Right atrium auricular region (tissue), 2 donors: ENCODE measurements around the gene PYGB. TPM values are rescaled to one million over a fixed set of nuclear protein-coding genes. Genes with fewer than 3 reads are reported as not detected.
"Not testable (repeated sequence)": the region's sequence is repeated elsewhere in the genome, so short reads cannot be mapped to it uniquely, and the experiment has no call there.

Experiments
- DNase-seq: peaks from one replicate; pipeline ENCODE4 v3.0.0-alpha.2; 2019; ENCODE audit warnings: low spot score
- H3K27ac ChIP-seq, 2 donors: fragments of 200-600 bp; sonication (generic); 1 replicate in 1 of 2; 2 replicates in 1 of 2; pipeline ENCODE4 v1.5.1; 2016 to 2019
- H3K27me3 ChIP-seq, 2 donors: fragments of 200-600 bp; sonication (generic); one replicate each; pipeline versions ENCODE4 v1.5.1 to v1.6.0; 2017 to 2019
- H3K36me3 ChIP-seq: fragments of 200-600 bp; sonication (generic); one replicate; pipeline ENCODE4 v1.5.1; 2016
- H3K4me1 ChIP-seq, 2 donors: fragments of 200-600 bp; sonication (generic); one replicate each; pipeline versions ENCODE4 v1.5.1 to v1.6.0; 2017 to 2019
- H3K4me3 ChIP-seq, 2 donors: fragments of 200-600 bp; sonication (generic); 1 replicate in 1 of 2; 2 replicates in 1 of 2; pipeline ENCODE4 v1.5.1; 2017 to 2019; ENCODE audit warnings: mild to moderate bottlenecking in 1 of 2, moderate library complexity in 1 of 2
- H3K9me3 ChIP-seq, 2 donors: fragments of 200-600 bp; sonication (generic); one replicate each; pipeline ENCODE4 v1.5.1; 2019
- CTCF ChIP-seq, 2 donors: fragments of 200-600 bp; sonication (generic); IDR thresholded peaks; one replicate each; pipeline ENCODE4 v1.5.1; 2019; ENCODE audit warnings: antibody characterized with exemption in 2 of 2
- total RNA-seq, 2 donors: library from RNA; depleted of rRNA; stranded (reverse); fragments of >200 nt; gene quantifications; one replicate each; pipeline ENCODE4 v1.1.0, GENCODE V29; 2016

The PYGB gene
- total RNA-seq, 2 donors from 2014 or later = 145 to 174 TPM

GRCh38 chr20:25309395-25310267 is 61.7 kb downstream of the PYGB start:
- TF ChIP-seq CTCF (IDR thresholded peaks at IDR 0.05) = no peak
- Histone ChIP-seq H3K27me3 (no peaks in the 10 kb centered on the region), H3K27ac (peak overlapping the region; percentile 61 to 67), H3K4me3 (no peak overlapping the region), H3K4me1 (peaks cover 0 to 31% of the 10 kb centered on the region in 2 donors), H3K36me3 (no peaks in the 10 kb centered on the region), H3K9me3 (no peaks in the 10 kb centered on the region)
- no peak for DNase-seq

- Histone ChIP-seq H3K4me1 (peaks cover 0 to 31% of the 10 kb centered on the region in 2 donors), H3K27ac (peak overlapping the region; percentile 61 to 67), H3K9me3 (no peaks in the 10 kb centered on the region), H3K4me3 (peak overlapping the region in 1 of 2 donors; percentile 20), H3K27me3 (no peaks in the 10 kb centered on the region), H3K36me3 (no peaks in the 10 kb centered on the region)
- TF ChIP-seq CTCF (IDR thresholded peaks at IDR 0.05) = peak in 1 of 2 donors; percentile 59
- DNase-seq = no peak
Measured at GRCh38 chr20:25310268-25310920, 62.5 kb downstream of the PYGB start.

GRCh38 chr20:25310921-25311728 is 63.2 kb downstream of the PYGB start:
- Histone ChIP-seq H3K9me3 (no peaks in the 10 kb centered on the region), H3K4me1 (peaks cover 0 to 38% of the 10 kb centered on the region in 2 donors), H3K27ac (peak overlapping the region; percentile 61 to 67), H3K27me3 (no peaks in the 10 kb centered on the region), H3K4me3 (peak overlapping the region in 1 of 2 donors; percentile 20), H3K36me3 (no peaks in the 10 kb centered on the region)
- TF ChIP-seq CTCF (IDR thresholded peaks at IDR 0.05) = no peak
- no peak for DNase-seq

GRCh38 chr20:25312716-25313115 is 64.8 kb downstream of the PYGB start:
- H3K36me3 ChIP-seq, H3K4me3 ChIP-seq, H3K9me3 ChIP-seq, H3K27ac ChIP-seq, H3K27me3 ChIP-seq, DNase-seq: not testable (repeated sequence)
- H3K4me1 ChIP-seq = peaks cover 0 to 42% of the 10 kb centered on the region in 2 donors

GRCh38 chr20:25313593-25313992 is 65.7 kb downstream of the PYGB start:
- no peak for DNase-seq
- H3K4me3 ChIP-seq = no peak overlapping the region
- H3K27ac ChIP-seq = no peak overlapping the region
- H3K27me3 ChIP-seq = no peaks in the 10 kb centered on the region
- no peak for TF ChIP-seq CTCF (IDR thresholded peaks at IDR 0.05)
- H3K36me3 ChIP-seq = no peaks in the 10 kb centered on the region
- H3K4me1 ChIP-seq = peaks cover 0 to 44% of the 10 kb centered on the region in 2 donors
- no peaks in the 10 kb centered on the region for H3K9me3 ChIP-seq
